ENCODE measurements around the gene SULT1A2. TPM values are rescaled to one million over a fixed set of nuclear protein-coding genes. Genes with fewer than 3 reads are reported as not detected.

SULT1A2 gene
- total and polyA plus RNA-seq, 2 of the 13 experiments (the other 11 are each of a cell fraction or from before 2014, with no cell fraction given): 33.0 to 34.2 TPM

GRCh38 chr16:28609631-28610594, 13.1 kb upstream of the SULT1A2 start, which contains the start of gene SULT1A1 (continued):
- TF ChIP-seq ZNF18 (CRISPR knock-in tag; IDR thresholded peaks at IDR 0.05; ENCODE audit: insufficient replicate concordance) (peak; percentile 1), HDAC1 (CRISPR knock-in tag; IDR thresholded peaks at IDR 0.05) (peak; percentile 84), MLLT10 (CRISPR knock-in tag; IDR thresholded peaks at IDR 0.05) (no peak), ZNF296 (CRISPR knock-in tag; conservative IDR thresholded peaks at IDR 0.05) (no peak), ZNF12 (CRISPR knock-in tag; IDR thresholded peaks at IDR 0.05) (no peak), CAMTA2 (CRISPR knock-in tag; IDR thresholded peaks at IDR 0.05; ENCODE audit: borderline replicate concordance) (no peak), ZNF816 (CRISPR knock-in tag; IDR thresholded peaks at IDR 0.05; ENCODE audit: borderline replicate concordance) (peak; percentile 69; the same call in 1 of the 2 replicates), ZNF225 (CRISPR knock-in tag; IDR thresholded peaks at IDR 0.05) (no peak; the same call in 1 of the 2 replicates), ZBTB8A (CRISPR knock-in tag; IDR thresholded peaks at IDR 0.05; ENCODE audit: borderline replicate concordance, low read depth) (no peak), PREB (CRISPR knock-in tag; IDR thresholded peaks at IDR 0.05) (no peak), ELF1 (CRISPR knock-in tag; IDR thresholded peaks at IDR 0.05) (peak; percentile 24; the same call in 1 of the 2 replicates), ZNF597 (CRISPR knock-in tag; IDR thresholded peaks at IDR 0.05) (no peak), SPEN (CRISPR knock-in tag; IDR thresholded peaks at IDR 0.05; ENCODE audit: low read depth) (no peak; the same call in 1 of the 2 replicates), SAFB2 (CRISPR knock-in tag; IDR thresholded peaks at IDR 0.05; ENCODE audit: borderline replicate concordance, low read depth) (peak; percentile 76)
- TF ChIP-seq, protein P1, sequence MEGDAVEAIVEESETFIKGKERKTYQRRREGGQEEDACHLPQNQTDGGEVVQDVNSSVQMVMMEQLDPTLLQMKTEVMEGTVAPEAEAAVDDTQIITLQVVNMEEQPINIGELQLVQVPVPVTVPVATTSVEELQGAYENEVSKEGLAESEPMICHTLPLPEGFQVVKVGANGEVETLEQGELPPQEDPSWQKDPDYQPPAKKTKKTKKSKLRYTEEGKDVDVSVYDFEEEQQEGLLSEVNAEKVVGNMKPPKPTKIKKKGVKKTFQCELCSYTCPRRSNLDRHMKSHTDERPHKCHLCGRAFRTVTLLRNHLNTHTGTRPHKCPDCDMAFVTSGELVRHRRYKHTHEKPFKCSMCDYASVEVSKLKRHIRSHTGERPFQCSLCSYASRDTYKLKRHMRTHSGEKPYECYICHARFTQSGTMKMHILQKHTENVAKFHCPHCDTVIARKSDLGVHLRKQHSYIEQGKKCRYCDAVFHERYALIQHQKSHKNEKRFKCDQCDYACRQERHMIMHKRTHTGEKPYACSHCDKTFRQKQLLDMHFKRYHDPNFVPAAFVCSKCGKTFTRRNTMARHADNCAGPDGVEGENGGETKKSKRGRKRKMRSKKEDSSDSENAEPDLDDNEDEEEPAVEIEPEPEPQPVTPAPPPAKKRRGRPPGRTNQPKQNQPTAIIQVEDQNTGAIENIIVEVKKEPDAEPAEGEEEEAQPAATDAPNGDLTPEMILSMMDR (CRISPR knock-in tag; IDR thresholded peaks at IDR 0.05): no peak
- TF ChIP-seq, protein P2, sequence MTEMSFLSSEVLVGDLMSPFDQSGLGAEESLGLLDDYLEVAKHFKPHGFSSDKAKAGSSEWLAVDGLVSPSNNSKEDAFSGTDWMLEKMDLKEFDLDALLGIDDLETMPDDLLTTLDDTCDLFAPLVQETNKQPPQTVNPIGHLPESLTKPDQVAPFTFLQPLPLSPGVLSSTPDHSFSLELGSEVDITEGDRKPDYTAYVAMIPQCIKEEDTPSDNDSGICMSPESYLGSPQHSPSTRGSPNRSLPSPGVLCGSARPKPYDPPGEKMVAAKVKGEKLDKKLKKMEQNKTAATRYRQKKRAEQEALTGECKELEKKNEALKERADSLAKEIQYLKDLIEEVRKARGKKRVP (CRISPR knock-in tag; IDR thresholded peaks at IDR 0.05): 0 out of 4 replicates have a peak, but pooled peaks of 1 of the 2 experiments have one; percentile 54
- TF ChIP-seq, protein P3, sequence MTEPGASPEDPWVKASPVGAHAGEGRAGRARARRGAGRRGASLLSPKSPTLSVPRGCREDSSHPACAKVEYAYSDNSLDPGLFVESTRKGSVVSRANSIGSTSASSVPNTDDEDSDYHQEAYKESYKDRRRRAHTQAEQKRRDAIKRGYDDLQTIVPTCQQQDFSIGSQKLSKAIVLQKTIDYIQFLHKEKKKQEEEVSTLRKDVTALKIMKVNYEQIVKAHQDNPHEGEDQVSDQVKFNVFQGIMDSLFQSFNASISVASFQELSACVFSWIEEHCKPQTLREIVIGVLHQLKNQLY (CRISPR knock-in tag; IDR thresholded peaks at IDR 0.05): peak; percentile 82
- TF ChIP-seq, protein P4, sequence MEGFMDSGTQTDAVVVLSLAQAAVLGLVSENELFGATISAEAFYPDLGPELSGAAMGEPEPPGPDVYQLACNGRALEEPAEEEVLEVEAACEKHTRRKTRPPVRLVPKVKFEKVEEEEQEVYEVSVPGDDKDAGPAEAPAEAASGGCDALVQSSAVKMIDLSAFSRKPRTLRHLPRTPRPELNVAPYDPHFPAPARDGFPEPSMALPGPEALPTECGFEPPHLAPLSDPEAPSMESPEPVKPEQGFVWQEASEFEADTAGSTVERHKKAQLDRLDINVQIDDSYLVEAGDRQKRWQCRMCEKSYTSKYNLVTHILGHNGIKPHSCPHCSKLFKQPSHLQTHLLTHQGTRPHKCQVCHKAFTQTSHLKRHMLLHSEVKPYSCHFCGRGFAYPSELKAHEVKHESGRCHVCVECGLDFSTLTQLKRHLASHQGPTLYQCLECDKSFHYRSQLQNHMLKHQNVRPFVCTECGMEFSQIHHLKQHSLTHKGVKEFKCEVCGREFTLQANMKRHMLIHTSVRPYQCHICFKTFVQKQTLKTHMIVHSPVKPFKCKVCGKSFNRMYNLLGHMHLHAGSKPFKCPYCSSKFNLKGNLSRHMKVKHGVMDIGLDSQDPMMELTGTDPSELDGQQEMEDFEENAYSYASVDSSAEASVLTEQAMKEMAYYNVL (CRISPR knock-in tag; IDR thresholded peaks at IDR 0.05; ENCODE audit: borderline replicate concordance): 0 out of 2 replicates have a peak, but pooled peaks have one; percentile 58
